A673 (cell line): Measurements from ENCODE around the gene NRN1.

Experiments used
- CTCF ChIP-seq: fragments of 300-800, 200-600 bp; sonication (generic); conservative IDR thresholded peaks from 2 replicates; pipeline ENCODE4 v1.5.1; 2017; ENCODE audit warnings: low read depth, mild to moderate bottlenecking, antibody characterized with exemption, low read length, moderate library complexity, mixed read lengths
- EZH2 ChIP-seq: fragments of 200-600 bp; sonication (generic); IDR thresholded peaks from 2 replicates; pipeline ENCODE4 v1.6.1; 2017; ENCODE audit warnings: borderline replicate concordance, low read depth, mild to moderate bottlenecking, mixed read lengths, antibody characterized with exemption, low read length; ENCODE audit not compliant: poor library complexity, severe bottlenecking

- TF ChIP-seq CTCF: no peak
- TF ChIP-seq EZH2: no peak
Observed at GRCh38 chr6:5998236-5998635, 8.5 kb downstream of the NRN1 start.
